HepG2 (cell line): ENCODE measurements around the gene SOX12.

Experiments used
- ARHGAP35 ChIP-seq: sonication (generic); formaldehyde crosslinking; IDR thresholded peaks from 2 replicates; pipeline ENCODE4 v1.9.0; 2022; ENCODE audit warnings: mild to moderate bottlenecking, inconsistent platforms, moderate library complexity, missing genetic modification reagents, borderline replicate concordance
- FOXM1 ChIP-seq: sonication (generic); formaldehyde crosslinking; IDR thresholded peaks from 2 replicates; pipeline ENCODE4 v1.5.0; 2020; ENCODE audit warnings: missing genetic modification reagents
- MTF1 ChIP-seq: sonication (generic); formaldehyde crosslinking; IDR thresholded peaks from 2 replicates; pipeline ENCODE4 v1.5.0; 2020; ENCODE audit warnings: missing genetic modification reagents
- MTF2 ChIP-seq: sonication (generic); formaldehyde crosslinking; IDR thresholded peaks from 2 replicates; pipeline ENCODE4 v1.5.0; 2020; ENCODE audit warnings: missing genetic modification reagents, borderline replicate concordance
- PATZ1 ChIP-seq: sonication (generic); formaldehyde crosslinking; IDR thresholded peaks from 2 replicates; pipeline ENCODE4 v1.4.0; 2020; ENCODE audit warnings: missing genetic modification reagents
- POLR2A ChIP-seq, 2 experiments: IDR thresholded peaks; 2 replicates each; pipeline ENCODE4 v1.6.1; 2011; ENCODE audit warnings: low read depth in 2 of 2, low read length in 2 of 2, mild to moderate bottlenecking in 1 of 2, moderate library complexity in 1 of 2; ENCODE audit not compliant: insufficient read depth in 1 of 2
- RAD21 ChIP-seq: fragments of 450-650 bp; formaldehyde crosslinking; IDR thresholded peaks from 2 replicates; pipeline ENCODE4 v1.5.0; 2020; ENCODE audit warnings: mild to moderate bottlenecking
- RNF219 ChIP-seq: sonication (generic); formaldehyde crosslinking; IDR thresholded peaks from 2 replicates; pipeline ENCODE4 v1.5.0; 2020; ENCODE audit warnings: mild to moderate bottlenecking, missing genetic modification reagents
- U2AF2 ChIP-seq: fragments of 200-400 bp; formaldehyde crosslinking; IDR thresholded peaks from 2 replicates; pipeline ENCODE4 v1.6.1; 2017; ENCODE audit warnings: low read depth, mild to moderate bottlenecking, low read length
- ZNF274 ChIP-seq: sonication (generic); formaldehyde crosslinking; IDR thresholded peaks from 2 replicates; pipeline ENCODE4 v1.5.1; 2020; ENCODE audit warnings: mild to moderate bottlenecking, missing genetic modification reagents
- TF ChIP-seq, protein P1 (sequence below): IDR thresholded peaks from 2 replicates; pipeline ENCODE4 v1.6.1; 2016; ENCODE audit warnings: mild to moderate bottlenecking, missing biosample characterization, missing genetic modification reagents

DNA sequence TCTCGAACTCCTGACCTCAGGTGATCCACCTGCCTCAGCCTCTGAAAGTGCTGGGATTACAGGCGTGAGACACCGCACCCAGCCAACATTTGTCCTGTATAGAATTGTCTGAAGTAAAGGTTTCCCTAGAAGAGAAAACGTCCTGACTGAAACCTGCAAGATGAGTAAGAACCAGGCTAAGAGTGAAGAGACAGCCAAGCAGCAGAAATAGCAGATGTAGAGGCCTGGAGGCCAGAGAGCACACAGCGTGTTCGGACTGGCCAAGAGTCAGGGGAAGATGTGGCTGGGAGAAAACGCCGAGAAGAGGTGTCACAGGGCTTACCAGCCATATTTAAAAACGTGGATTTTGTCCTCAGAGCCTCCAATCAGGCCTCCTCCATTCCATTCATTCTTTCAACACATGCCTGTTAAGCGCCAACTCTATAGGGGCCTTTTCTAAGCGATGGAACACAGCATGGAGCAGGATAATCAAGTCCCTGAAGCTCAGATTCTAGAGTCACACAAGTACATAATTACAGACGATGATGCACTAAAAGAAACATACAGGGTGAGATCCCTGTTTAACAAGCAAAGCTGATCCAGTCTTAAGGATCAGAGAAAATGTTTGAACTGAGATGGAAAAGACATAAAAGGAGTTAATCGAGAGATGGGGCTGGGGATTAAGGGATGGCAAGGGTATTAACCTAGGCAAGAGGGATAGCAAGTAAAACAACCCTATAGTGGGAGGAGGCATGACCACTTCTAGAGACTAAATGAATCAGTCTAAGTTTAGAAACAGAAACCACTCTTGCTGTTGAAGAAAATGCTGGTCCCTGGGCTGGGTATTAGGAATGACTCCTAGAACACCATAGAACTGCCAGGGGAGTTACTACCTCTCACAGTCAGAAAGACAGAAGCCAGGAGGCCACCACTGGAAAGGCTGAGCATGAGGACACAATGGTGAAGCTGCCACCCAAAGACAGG lies 23.2 kb upstream of the SOX12 start:
- no peak for TF ChIP-seq PATZ1 (CRISPR knock-in tag)
- no peak for TF ChIP-seq RNF219 (CRISPR knock-in tag)
- no peak for TF ChIP-seq ARHGAP35 (CRISPR knock-in tag)
- TF ChIP-seq, protein P1, sequence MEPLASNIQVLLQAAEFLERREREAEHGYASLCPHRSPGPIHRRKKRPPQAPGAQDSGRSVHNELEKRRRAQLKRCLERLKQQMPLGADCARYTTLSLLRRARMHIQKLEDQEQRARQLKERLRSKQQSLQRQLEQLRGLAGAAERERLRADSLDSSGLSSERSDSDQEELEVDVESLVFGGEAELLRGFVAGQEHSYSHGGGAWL (CRISPR knock-in tag): no peak
- no peak for TF ChIP-seq MTF2 (CRISPR knock-in tag)
- no peak for TF ChIP-seq U2AF2
- TF ChIP-seq ZNF274 (CRISPR knock-in tag): no peak
- no peak for TF ChIP-seq MTF1 (CRISPR knock-in tag)
- TF ChIP-seq POLR2A (IDR thresholded peaks at IDR 0.05; ENCODE audit: insufficient read depth in 1 of 2, low read depth in 2 of 2, low read length in 2 of 2): no peak
- no peak for TF ChIP-seq FOXM1 (CRISPR knock-in tag)
- no peak for TF ChIP-seq RAD21 (CRISPR knock-in tag)
